Measurements from ENCODE around the gene PLXNB1.
A peak's percentile ranks its signal among the peaks of the same experiment; 100 is the strongest.

The PLXNB1 gene

GRCh38 chr3:48435223-48435595, 5.3 kb upstream of the PLXNB1 start:
- no peak for DNase-seq (ENCODE audit: low read depth in 1 of 2, low spot score in 1 of 2)

GRCh38 chr3:48434591-48435222, 4.8 kb upstream of the PLXNB1 start:
- DNase-seq (ENCODE audit: low read depth in 1 of 2, low spot score in 1 of 2), result no peak

GRCh38 chr3:48433472-48434118, 3.7 kb upstream of the PLXNB1 start:
- no peak for DNase-seq (ENCODE audit: low read depth in 1 of 2, low spot score in 1 of 2)

- no peak for DNase-seq (ENCODE audit: low read depth in 1 of 2, low spot score in 1 of 2)
These were observed 2.8 kb upstream of the PLXNB1 start for GRCh38 chr3:48432411-48433371.

DNA sequence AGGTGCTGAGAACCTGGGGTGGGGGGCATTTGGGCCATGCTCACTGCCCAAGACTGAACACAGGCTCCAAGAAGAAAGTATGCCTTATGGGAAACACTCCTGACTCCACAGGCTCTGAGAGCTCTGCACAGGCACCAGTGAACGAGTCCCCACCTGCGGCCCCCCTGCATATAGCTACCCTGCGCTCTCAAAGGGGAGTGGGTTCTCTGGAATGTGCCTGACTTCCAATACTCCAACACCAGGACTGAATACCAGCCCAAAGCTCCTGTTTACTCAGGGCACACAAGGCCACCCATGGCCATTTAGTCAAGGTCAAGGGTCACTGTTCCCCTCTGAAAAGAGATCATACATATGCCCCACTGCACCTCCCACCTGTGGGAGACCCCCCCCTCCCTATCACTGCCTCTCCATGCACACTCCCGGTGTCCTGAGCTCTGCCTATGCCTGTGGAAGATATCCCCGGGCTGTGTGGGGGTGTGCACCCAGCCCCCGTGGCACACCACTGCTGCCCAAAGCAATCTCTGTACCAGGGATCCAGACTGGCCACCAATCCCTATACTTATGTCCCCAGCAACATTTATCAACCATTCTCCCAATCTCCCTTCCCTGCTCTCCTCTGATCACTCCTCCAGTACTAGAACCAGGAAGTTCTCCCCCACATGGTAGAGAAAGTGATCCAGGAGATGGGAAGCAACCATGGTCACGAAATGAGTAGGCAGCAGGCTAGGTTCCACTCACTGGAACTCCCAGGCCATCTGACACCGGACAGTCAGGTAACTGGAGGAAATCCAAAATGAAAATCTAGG, 1.5 kb upstream of the PLXNB1 start:
- DNase-seq (ENCODE audit: low read depth in 1 of 2, low spot score in 1 of 2), result no peak

- no peak for DNase-seq (ENCODE audit: low read depth in 1 of 2, low spot score in 1 of 2)
These were observed 819 bp upstream of the PLXNB1 start for GRCh38 chr3:48430708-48431101.

DNA sequence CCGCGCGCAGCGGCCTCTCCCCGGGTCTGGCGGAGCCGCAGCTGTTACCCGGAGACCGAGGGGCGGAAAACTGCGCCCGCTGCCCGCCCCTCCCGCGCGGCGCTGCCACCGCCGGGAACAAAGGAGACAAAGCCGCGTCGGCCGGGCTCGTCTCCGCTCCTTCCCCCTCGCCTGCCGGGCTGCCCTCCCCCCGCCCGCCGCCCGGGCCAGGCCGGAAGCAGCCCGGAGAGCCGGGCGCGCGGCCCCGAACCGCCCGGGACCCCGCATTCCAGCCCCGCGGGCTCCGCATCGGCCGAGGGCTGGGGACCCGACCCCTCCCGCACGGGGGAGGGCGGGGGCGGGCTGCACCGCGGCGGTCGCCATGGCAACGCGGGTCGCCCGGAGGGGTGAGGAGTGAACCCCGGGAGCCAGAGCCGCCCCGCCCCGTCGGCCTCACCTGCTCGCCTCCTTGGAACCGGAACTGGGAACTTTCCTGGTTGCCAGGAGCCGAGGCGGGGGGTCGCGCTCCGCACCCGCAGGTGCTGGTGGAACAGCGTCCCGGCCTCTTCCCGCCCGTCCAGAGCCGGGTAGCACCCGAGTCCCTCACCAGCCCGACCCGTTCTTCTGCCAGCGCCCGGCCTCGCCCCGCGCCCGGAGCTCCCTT, 448 bp downstream of the PLXNB1 start:
- peak; percentile 27 to 32 for DNase-seq (ENCODE audit: low read depth in 1 of 2, low spot score in 1 of 2)

DNA sequence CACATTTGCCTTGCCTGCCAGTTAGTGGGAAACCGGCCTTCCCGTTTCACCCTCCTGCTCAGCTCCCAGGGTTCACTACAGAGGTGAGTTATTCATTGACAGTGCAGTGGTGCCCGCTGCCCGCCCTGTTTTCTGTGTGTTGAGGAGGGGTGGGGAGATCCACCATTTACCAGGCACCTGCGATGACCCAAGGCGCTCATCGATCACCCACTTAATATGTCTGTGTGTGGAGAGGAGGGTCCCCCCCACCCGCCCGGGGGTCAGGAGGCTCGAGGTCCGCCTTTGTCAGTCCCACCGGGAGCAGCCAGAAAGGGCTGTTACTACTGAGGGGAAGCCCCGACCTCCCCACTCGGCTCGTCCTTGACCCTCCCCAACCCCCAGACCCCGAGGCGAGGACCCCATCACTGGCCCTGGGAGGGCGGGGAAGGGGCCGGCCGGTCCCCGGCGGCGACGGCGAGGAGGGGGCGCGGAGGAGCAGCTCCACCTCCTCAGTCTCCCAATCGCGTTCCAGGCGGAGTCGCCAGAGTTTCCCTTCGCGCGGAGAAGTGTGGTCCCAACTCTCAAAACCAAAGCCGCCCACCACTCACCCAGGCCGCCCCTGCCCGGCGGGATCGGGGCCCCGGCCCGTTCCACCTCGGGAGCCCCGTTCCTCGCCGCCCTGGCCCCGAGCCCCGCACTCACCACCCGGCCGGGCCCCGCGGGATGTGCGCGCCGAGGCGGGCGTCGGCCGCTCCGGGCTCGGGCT, 1.1 kb downstream of the PLXNB1 start:
- DNase-seq (ENCODE audit: low read depth in 1 of 2, low spot score in 1 of 2), result no peak

- DNase-seq (ENCODE audit: low read depth in 1 of 2, low spot score in 1 of 2), result no peak
These were observed 1.8 kb downstream of the PLXNB1 start for GRCh38 chr3:48428088-48428571.

- no peak for DNase-seq (ENCODE audit: low read depth in 1 of 2, low spot score in 1 of 2)
These were observed 2.3 kb downstream of the PLXNB1 start for GRCh38 chr3:48427630-48427962.

DNA sequence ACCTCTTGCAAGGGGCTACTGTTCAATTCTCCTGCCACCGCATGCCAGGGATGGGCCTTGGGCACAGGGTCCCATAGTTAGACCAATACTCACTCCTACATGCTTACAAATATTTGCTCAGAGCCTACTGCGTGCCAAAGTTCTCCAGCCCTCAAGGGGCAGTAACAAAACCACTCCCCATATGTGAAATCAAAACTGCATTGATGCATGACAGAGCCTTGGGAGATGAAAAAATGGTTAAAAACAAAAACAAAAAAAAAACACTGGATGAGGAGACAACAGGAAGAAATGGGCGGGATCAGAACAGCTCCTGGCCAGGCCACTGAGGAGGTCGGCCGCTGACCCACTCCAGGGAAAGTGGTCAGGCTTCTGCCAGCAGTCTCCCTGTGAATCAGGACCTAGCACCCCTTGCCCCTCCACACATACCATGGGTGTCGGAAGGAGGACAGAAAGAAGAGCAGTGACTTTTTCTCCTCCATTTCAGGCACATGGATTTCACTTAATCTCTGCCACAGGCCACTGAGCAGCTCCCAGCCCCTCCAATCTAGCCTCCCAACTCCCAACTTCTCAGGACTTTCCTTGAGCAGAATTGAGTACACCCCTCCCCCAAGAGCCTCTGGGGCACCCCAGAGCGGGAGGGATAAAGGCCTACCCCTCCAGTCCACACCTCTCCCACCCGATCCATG, 2.8 kb downstream of the PLXNB1 start:
- no peak for DNase-seq (ENCODE audit: low read depth in 1 of 2, low spot score in 1 of 2)

DNA sequence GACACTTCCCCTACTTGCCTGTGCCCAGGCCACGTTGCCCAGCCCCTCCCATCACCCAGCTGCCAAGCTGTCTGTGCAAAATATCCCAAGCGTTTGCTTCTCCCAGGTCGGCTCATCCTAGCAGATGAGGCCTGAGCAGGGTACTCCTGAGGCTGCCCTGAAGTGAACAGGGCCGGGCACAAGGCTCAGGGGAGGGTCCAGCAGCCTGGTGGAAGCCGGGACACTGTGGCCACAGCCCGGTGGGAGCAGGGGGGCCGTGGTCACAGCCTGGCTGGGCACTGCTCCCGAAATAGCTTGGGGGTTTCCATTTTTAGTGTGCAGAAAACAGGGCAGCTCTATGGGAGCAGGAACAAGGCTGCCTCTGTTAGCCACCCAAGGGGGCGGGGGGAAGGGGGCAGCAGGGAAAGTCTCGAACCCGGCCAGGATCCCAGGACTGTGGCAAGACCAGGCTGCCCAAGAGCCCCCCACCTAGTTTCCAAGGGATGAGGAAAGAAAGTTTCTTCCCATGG, 3.4 kb downstream of the PLXNB1 start:
- DNase-seq (ENCODE audit: low read depth in 1 of 2, low spot score in 1 of 2), result no peak

DNA sequence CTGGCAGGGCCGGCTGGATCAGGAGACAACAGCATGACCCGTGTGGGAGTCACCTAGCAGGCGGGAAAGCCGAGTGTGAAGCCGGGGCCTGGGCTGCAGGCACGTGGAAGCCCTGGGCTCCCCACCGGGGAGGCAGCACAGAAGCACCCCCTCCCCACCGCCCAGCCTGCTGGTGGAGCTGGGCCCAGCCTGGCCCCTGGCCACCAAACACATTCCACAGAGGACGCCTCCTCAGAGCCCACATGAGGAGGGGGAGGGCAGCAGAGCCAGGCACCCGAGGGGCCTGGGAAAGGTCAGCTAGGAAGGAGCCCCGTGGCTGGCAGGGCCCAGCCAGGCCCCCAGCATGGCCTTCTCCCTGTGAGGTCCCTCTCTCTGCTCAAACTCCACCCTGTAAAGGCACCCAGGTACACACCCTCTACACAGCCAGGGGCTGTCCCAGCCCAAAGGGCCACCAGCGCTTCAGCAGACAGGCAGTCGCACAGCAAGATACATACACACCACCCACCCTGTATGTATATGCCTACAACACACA, 4.5 kb downstream of the PLXNB1 start:
- DNase-seq (ENCODE audit: low read depth in 1 of 2, low spot score in 1 of 2), result no peak

GRCh38 chr3:48423883-48424695, 5.8 kb downstream of the PLXNB1 start:
- DNase-seq (ENCODE audit: low read depth in 1 of 2, low spot score in 1 of 2), result no peak

DNA sequence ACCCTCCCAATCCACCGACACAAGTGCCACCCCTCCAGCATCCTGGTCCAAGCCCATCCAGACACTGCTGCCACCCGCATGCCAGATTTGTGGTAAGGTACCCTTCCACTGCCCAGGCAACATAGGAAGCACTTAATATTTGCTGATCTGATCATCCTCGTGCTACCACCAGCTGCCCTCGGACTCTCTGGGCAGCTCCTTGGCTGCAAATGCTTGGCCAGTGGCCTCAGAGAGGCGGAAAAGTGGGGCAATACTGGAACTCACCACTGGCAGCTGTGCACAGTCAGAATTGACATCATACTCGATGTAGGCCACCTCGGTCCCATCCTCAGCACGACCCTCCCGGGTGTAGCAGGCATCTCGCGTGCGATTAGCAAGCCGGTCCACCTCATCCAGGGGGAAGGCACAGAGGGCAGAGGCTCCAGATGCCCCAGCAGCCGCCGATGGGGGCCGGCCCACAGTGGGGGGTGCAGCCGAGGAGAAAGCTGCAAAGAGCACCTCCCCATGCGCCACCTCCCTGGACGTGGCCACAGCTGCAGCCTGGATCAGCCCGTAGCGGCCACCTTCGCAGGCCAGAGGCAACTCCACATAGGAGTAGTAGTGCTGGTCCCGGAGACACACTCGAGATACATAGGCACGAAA, 6.5 kb downstream of the PLXNB1 start:
- no peak for DNase-seq (ENCODE audit: low read depth in 1 of 2, low spot score in 1 of 2)

DNA sequence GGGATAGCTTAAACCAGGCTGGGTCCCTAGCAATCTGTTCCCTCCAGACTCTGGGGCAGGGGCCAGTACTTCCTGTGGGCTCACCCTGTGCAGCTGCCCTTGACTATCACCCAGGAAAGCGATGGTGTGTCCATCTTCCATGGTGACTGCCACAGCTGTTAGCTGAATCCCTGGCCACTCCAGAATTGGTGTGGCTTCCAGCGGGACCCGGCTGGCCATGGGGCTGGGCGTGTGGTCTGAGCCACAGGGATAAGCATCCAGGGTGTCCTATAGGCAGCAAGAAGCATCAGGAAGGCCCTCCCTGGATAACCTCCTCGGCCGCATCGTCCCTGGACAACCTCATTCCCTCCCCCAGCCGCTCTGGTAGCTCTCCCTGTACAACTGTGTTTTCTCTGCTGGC, 7.2 kb downstream of the PLXNB1 start:
- DNase-seq (ENCODE audit: low read depth in 1 of 2, low spot score in 1 of 2), result no peak

- no peak for DNase-seq (ENCODE audit: low read depth in 1 of 2, low spot score in 1 of 2)
These were observed 7.6 kb downstream of the PLXNB1 start for GRCh38 chr3:48422272-48422671.

DNA sequence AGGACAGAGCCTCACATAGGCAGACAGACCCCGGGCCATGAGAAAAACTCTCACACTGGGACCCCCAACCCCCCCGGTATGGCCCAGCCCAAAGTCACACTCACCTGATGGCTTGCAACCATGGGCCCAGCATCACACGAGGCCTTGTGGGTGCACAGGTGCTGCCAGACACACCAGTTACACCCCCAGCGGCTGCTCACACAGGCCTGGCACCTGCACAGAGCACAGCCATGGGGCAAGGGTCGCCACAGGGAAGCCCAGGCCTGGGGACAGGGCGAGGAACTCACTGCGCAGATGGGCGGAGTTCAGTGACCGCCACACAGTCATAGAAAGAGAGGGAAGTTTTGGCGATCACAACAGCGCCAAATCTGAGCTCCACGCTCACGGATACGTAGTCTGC, 9.3 kb downstream of the PLXNB1 start:
- DNase-seq (ENCODE audit: low read depth in 1 of 2, low spot score in 1 of 2), result no peak
